Fibroblast of the conjunctiva (primary cell): Measurements from ENCODE around the gene PPP1R3E.
"Not testable (repeated sequence)": the region's sequence is repeated elsewhere in the genome, so short reads cannot be mapped to it uniquely, and the experiment has no call there.

Experiments
- DNase-seq: peaks from one replicate; pipeline ENCODE4 v3.0.0-alpha.2; 2010; ENCODE audit warnings: low read depth

The PPP1R3E gene

GRCh38 chr14:23302290-23303225, at the start of gene PPP1R3E:
TSS of gene PPP1R3E (minus strand) at chr14:23302859. CDS start at chr14:23302576, 283 bp downstream.
- no peak for DNase-seq

GRCh38 chr14:23351681-23352505, 49.2 kb upstream of the PPP1R3E start:
- no peak for DNase-seq

- no peak for DNase-seq
These were observed 46.6 kb upstream of the PPP1R3E start for GRCh38 chr14:23349156-23349845.

GRCh38 chr14:23348297-23348655, 45.6 kb upstream of the PPP1R3E start:
- DNase-seq, result no peak

DNA sequence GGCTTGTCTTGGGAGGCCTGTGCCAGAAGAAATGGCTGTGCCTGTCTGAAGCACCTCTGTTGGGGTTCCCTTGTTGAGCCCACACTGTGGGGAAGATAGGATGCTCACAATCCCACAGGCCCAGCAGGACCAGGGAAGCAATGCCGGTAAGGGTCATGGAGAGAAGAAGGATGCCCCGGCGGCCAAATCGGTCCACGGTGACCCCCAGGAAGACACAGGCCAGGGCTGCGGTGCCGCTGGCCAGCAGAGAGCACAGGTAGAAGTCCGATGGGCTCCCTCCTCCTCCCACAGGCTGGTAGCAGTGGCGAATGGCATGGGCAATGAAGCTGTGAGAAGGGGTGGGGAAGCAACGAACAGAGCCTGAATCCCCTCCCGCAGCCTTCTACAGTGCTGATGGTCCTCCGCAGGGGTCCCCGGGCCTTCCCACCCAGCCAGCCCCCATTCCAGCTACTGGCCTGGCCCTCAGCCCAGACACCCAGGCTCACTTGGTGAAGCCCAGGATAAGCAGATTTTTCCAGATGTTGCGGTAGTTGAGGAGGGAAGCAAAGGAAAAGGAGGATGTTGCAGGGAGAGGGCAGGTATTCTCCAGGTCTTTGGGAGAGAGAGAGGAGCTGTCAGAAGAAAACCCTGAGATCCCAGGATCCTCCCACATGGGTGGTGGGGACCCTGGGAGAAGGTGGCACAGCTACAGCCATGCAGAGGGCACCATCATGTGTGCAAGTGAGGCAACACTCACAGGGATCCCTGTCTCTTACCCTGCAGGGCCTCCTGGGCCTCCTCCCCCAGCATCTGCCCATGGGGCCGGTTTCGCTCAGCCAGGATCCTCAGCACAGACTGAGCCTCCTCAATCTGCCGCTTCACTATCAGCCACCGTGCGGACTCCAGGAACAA, 45.0 kb upstream of the PPP1R3E start:
- DNase-seq, result no peak

DNA sequence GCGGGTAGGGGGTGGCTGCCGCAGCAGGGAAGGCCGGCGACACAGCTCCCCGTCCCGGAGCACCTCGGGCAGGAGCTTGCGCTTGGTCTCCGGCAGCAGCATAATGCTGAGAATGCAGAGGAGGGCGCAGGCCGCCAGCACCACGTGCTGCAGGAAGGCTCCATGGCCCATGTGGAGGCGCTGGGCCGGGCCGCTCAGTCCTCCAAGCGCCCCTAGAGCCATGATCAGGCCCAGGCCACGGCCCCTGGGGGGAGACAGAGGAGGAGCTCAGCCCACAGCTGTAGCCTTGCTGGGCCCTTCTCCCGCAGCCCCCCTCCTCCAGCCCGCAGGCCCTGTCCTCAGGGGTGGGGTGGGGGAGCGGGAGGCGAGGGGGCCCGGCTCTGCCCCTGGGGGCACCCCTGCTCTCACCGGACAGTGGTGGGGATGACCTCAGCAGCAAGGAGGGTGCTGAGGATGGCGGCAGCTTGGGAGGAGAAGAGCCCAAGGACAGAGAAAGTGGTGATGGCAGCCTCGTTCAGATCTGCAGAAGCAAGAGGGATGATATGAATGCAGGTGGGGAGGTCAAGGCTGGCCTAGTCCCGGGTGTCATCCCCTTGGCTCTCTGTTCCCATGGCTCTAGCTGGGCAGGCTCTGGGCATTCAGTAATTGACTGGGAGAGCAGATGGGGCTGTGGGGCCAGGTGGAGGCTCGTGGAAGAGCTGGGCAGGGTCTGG, 44.2 kb upstream of the PPP1R3E start:
- no peak for DNase-seq

- DNase-seq, result no peak
These were observed 43.5 kb upstream of the PPP1R3E start for GRCh38 chr14:23345987-23346692.

- DNase-seq, result no peak
These were observed 41.8 kb upstream of the PPP1R3E start for GRCh38 chr14:23344481-23344880.

DNA sequence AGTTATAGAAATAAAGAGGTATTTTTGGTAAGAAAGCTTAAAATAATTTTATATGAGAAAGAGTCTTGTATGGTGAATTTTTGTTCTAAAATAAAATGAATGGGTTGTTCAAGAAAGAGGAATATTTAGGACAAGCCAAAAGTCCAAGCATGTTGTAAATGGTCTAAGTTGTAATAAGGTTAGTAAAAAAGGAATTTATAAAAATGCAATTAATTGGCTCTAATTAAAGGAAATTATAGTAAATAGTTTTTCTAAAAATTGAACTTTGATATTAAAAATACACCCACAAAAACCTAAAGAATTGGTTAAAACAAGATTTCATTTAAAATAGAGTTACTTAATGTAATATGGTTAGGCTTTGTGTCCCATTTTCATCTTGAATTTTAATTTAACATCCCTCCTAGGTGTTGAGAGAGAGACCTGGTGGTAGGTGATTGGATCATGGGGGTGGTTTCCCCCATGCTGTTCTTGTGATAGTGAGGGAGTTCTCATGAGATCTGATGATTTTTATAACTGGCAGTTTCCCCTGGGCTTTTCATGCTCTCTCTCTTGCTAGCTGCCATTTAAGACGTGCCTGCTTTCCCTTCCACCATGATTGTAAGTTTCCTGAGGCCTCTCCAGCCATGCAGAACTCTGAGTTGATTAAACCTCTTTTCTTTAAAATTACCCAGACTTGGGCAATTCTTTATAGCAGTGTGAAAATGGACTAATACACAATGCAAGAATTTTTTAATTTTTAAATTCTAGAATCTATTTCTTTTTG, 37.0 kb upstream of the PPP1R3E start:
- DNase-seq, result no peak

- no peak for DNase-seq
These were observed 33.0 kb upstream of the PPP1R3E start for GRCh38 chr14:23335623-23336022.

- peak; percentile 71 for DNase-seq
These were observed 25.5 kb upstream of the PPP1R3E start for GRCh38 chr14:23327947-23328744.

DNA sequence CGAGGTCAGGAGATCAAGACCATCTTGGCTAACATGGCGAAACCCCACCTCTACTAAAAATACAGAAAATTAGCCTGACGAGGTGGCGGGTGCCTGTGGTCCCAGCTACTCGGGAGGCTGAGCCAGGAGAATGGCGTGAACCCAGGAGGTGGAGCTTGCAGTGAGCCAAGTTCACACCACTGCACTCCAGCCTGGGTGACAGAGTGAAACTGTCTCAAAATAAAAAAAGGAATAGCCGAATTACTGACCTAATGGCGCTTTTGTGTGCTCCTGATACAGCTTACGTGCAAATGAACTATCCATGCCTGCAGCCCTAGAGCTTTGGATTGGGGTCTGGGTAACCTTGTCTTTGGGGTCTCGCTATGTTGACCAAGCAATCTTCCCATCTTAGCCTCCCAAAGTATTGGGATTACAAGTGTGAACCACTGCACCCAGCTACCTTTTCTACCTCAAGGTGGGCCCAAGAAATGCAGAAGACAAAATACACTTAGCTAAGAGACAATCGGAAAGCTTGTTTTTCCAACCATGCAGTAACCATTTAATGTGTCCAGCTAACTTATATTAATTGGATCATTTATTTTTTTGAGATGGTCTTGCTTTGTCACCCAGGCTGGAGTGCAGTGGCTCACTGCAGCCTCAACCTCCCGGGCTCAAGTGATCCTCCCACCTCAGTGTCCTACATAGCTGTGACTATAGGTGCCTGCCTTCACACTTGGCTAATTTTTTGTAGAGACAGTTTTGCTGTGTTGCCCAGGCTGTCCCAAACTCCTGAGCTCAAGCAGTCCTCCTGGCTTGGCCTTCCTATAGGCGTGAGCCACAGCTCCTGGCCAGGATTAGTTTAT, 24.1 kb upstream of the PPP1R3E start:
- DNase-seq, result no peak

DNA sequence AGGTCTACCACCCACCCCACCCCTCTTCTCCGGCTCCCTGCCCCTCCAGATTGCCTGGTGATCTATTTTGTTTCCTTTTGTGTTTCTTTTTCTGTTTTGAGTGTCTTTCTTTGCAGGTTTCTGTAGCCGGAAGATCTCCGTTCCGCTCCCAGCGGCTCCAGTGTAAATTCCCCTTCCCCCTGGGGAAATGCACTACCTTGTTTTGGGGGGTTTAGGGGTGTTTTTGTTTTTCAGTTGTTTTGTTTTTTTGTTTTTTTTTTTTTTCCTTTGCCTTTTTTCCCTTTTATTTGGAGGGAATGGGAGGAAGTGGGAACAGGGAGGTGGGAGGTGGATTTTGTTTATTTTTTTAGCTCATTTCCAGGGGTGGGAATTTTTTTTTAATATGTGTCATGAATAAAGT, 23.1 kb upstream of the PPP1R3E start:
- DNase-seq, result not testable (repeated sequence)

- no peak for DNase-seq
These were observed 22.3 kb upstream of the PPP1R3E start for GRCh38 chr14:23324993-23325392.

DNA sequence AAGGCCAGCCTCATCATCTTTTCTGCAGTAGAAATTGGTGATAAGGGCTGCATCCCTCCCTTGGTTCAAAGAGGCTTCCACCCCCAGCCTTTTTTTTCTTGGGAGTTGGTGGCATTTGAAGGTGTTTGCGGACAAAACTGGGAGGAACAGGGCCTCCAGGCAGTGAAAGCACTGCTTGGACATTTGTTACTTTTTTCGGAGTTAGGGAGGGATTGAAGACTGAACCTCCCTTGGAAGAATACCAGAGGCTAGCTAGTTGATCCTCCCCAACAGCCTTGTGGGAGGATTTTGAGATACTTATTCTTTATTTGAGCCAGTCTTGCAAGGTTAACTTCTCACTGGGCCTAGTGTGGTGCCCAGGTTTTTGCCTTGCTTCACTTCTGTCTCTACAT, 21.8 kb upstream of the PPP1R3E start:
- DNase-seq, result no peak

GRCh38 chr14:23323838-23324454, 21.3 kb upstream of the PPP1R3E start:
- DNase-seq, result no peak
